ENCODE results near the gene THRAP3.

The THRAP3 gene

GRCh38 chr1:36253161-36253862 is 29.1 kb downstream of the THRAP3 start:
- FAIRE-seq, result no peak

- no peak for FAIRE-seq
Observed at GRCh38 chr1:36256558-36257374, 32.5 kb downstream of the THRAP3 start.

GRCh38 chr1:36257375-36257767 is 33.1 kb downstream of the THRAP3 start:
- no peak for FAIRE-seq

DNA sequence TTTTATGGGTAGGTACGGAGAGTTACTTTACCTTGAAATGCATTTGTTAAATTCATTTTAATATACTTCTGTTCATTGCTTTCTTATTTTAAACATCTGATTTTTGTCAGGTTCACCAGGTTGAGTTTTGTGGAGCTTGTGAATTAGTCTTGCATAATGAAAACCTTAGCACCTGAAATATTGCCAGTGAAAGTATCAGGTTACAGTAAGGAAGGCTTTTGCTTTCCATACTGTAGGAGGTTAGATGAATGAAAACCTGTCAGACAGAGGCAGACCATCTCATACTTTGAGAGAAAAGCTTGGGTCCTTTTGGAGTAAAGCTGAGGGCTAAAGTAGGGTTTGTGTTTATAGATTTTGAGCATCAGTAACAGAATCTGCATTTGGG is 34.7 kb downstream of the THRAP3 start:
- FAIRE-seq, result no peak

DNA sequence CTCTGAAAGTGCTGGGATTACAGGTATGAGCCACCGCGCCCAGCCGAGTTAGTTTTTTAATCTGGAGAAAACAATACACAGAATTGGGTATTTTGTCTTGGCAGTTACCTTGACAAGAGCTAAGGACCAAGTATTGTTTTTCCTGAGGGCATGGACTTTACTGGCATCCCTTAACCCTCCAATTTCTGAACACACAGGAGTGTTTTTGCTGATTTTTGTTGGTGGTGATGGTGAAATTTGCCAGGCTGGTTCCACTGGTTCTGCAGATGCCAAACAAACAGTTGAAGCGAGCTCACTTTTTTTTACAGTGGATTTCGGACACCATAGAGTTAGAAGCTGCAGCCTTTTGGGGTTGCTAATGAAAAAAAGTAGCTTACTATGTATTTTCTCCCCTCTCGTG is 44.7 kb downstream of the THRAP3 start:
- FAIRE-seq, result no peak

GRCh38 chr1:36269408-36269838 is 45.2 kb downstream of the THRAP3 start:
- FAIRE-seq, result no peak

DNA sequence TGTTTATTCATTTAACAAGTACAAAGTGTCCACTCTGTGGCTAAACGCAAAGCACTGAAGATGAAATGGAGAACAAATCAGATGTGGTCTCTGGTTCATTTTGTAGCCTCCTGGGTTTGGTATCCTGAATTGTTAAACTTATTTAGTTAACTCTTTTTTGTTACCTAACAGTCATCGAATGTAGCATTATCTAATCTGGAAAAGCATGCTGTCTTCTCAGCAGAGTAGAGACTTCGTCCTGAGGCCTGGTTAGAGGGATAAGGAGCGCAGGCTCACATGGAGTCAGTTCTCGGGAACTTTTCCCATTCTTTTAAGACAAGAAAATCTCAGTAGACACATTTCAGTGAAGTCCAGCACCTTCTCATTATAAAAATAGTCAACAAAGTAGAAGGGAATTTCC is 48.8 kb downstream of the THRAP3 start:
- FAIRE-seq, result no peak

DNA sequence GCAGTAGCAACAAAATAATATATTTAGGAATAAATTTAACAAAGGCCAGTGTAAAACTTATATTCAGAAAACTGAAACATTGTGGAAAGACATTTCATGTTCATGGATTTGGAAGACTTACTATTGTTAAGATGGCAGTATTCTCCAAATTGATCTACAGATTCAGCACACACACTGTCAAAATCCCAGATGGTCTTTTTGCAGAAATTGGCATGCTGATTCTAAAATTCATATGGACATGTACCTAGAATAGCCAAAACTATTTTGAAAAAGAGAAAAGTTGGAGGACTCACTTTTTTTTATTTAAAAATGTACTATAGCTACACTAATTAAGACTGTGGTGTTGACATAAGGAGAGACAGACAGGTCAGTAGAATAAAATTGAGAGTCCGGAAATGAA is 50.0 kb downstream of the THRAP3 start:
- no peak for FAIRE-seq

- no peak for FAIRE-seq
Observed at GRCh38 chr1:36276688-36277087, 52.4 kb downstream of the THRAP3 start.

- FAIRE-seq, result no peak
Observed at GRCh38 chr1:36279110-36279788, 55.0 kb downstream of the THRAP3 start.

GRCh38 chr1:36279789-36280296 is 55.6 kb downstream of the THRAP3 start:
- no peak for FAIRE-seq

DNA sequence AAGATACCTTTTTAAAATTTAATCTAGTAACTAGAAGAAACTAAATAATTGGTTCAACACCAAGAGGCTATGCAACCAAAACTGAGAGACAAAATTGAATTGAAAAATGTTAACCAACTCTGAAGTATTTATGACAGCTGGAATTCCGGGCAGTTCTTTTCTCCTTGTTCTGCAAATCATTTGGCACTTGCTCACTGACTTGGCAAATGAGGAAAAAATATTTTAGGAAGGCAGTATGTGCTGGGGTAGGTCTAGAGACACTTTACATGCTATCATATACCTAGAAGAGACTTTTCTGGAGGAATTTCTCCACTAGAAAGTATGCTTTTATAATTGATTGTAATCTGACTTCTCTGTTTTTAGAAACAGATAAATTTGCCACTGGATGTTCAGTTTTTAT is 59.8 kb downstream of the THRAP3 start:
- no peak for FAIRE-seq

GRCh38 chr1:36284517-36284916 is 60.3 kb downstream of the THRAP3 start:
- FAIRE-seq, result no peak

- no peak for FAIRE-seq
Observed at GRCh38 chr1:36285443-36286101, 61.3 kb downstream of the THRAP3 start.

GRCh38 chr1:36286802-36287201 is 62.6 kb downstream of the THRAP3 start:
- no peak for FAIRE-seq

- no peak for FAIRE-seq
Observed at GRCh38 chr1:36287595-36287994, 63.4 kb downstream of the THRAP3 start.

GRCh38 chr1:36295390-36295789 is 71.1 kb downstream of the THRAP3 start:
- FAIRE-seq, result no peak

GRCh38 chr1:36297062-36297461 is 72.8 kb downstream of the THRAP3 start:
- FAIRE-seq, result no peak

DNA sequence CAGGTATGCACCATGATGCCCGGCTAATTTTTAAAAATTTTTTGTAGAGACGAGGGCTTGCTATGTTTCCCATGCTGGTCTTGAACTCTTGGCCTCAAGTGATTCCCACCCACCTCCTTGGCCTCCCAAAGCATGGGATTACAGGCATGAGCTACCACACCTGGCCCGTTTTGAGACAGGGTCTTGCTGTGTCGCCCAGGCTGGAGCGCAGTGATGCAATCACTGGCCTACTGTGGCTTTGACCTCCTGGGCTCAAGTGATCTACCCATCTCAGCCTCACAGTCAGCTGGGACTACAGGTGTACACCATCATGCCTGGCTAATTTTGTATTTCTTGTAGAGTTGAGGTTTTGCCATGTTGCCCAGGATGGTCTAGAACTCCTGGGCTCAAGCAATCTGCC is 74.4 kb downstream of the THRAP3 start:
- no peak for FAIRE-seq

DNA sequence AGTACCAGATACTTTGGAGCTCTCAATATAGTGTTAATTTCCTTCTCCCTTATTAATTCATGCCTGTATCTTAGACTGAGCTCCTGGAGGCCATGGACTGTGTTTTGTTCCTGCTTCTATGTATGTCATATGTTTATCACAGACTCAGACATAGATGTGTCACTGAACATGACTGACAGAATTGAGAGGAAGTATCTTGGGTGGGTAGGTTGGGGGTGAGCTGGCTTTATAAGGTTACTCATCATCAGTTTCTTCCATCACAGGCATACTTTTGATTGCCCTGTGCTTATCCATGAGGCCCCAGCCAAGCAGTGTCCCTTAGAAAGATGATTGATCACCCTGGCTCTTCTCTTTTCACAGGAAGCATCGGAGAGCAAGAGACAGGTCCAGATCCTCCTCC is 76.3 kb downstream of the THRAP3 start:
- FAIRE-seq, result no peak

DNA sequence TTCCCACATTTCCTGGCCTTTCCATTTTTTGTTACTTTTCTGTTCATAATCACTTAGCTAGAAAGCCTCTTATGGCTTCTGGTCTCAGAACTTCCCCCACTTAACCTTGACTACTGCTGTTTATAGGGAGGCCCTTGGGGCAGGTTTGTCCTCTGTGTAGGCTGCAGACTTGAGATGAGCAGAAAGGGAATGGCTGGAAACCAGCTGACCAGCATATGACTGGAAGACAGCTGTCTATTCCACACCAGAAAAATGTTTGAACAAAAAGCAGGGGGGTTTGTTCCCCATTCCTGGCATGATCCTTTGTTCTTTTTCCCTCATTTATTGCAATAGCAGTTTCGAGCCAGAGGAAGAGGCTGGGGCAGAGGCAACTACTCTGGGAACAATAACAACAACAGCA is 77.0 kb downstream of the THRAP3 start:
- FAIRE-seq, result no peak

DNA sequence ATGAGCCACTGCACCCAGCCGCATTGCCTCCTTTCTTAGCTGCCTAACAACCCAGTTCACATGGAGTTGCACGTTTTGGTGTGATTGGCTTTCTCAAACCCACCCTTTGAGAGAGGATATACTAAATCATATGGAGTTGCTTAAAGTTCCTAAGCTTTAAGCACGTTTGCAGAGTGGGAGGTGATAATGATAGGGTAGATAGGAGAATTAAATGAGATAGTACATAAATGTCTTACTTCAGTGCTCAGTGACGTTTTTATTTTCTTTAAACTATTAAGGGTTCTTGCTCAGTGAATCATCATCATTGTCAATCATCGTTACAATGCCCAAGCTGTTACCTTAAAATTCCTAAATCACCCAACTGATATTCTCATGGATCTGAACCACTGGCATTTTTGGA is 79.0 kb downstream of the THRAP3 start:
- no peak for FAIRE-seq

Data from colon (tissue), 2 donors.